ENCODE data around the gene ITPKA.
A peak's percentile ranks its signal among the peaks of the same experiment; 100 is the strongest.

The ITPKA gene

DNA sequence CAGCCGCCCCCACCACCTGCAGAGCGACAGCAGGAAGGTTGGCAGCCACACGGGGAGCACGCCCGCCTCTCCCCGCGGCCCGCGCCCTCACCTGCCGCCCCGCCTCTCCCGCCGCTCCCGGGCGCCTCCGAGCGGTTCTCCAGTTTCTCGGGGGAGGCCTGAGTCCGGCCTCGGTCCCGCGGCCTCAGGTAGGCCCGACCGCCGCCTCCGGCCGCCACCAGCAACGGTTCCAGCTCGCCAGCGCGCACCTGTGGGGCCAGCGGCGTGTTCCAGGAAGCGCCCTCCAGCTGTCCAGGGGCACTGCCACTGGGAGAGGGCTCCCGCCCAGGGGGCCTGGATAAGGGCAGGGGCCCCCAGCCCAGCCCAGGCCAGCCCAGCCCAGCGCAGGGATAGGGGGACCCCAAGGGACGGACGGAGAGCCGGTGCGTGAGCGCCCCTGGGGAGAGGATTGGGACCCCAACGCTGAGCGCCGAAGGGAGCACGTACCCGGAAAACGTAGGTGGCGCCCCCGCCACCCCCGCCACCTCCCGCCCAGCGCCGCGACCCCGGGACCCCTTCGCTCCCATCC is 17.7 kb downstream of the ITPKA start:
- H3K27me3 ChIP-seq (ENCODE audit: insufficient read depth, low read length) = peaks cover 34% of the 10 kb centered on the region
- no peak overlapping the region for H3K27ac ChIP-seq (ENCODE audit: low read depth, low read length)
- peaks cover 11% of the 10 kb centered on the region for H3K4me1 ChIP-seq (ENCODE audit: control insufficient read depth, insufficient read depth, low read length, unreplicated experiment)
- H2AFZ ChIP-seq (ENCODE audit: low read length, unreplicated experiment) = no peak overlapping the region
- H3K36me3 ChIP-seq (ENCODE audit: insufficient read depth, low read length) = no peaks in the 10 kb centered on the region
- H3K4me3 ChIP-seq (ENCODE audit: low read depth, low read length) = no peak overlapping the region
- no peaks in the 10 kb centered on the region for H3K79me2 ChIP-seq (ENCODE audit: control insufficient read depth, insufficient read depth, low read length, unreplicated experiment)

DNA sequence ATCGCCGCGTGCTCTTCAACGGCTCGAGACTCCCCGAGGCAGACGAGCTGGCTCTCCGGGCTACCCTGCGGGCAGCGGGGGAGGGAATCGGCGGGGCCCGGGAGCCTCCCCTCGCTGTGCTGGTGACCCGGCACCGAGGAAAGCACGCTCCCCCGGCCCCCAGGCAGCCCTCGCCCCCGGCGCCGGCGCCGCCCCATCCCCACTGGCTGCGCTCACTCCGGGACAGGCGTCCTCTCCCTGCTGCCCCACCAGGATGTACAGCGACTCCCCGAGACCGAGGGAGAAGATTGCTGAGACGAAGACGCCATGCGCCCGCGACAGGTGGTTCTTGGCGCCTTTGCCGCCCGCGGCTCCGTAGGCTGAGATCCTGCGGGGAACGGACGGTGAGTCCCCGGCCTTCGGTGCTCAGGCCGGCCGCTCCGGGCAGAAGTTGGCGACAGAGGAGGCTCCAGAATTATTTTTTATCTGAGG is 18.3 kb downstream of the ITPKA start:
- H2AFZ ChIP-seq (ENCODE audit: low read length, unreplicated experiment) = no peak overlapping the region
- H3K4me3 ChIP-seq (ENCODE audit: low read depth, low read length) = peak overlapping the region; percentile 51
- peaks cover 34% of the 10 kb centered on the region for H3K27me3 ChIP-seq (ENCODE audit: insufficient read depth, low read length)
- peaks cover 11% of the 10 kb centered on the region for H3K4me1 ChIP-seq (ENCODE audit: control insufficient read depth, insufficient read depth, low read length, unreplicated experiment)
- H3K79me2 ChIP-seq (ENCODE audit: control insufficient read depth, insufficient read depth, low read length, unreplicated experiment) = no peaks in the 10 kb centered on the region
- H3K36me3 ChIP-seq (ENCODE audit: insufficient read depth, low read length) = no peaks in the 10 kb centered on the region
- H3K27ac ChIP-seq (ENCODE audit: low read depth, low read length) = no peak overlapping the region

DNA sequence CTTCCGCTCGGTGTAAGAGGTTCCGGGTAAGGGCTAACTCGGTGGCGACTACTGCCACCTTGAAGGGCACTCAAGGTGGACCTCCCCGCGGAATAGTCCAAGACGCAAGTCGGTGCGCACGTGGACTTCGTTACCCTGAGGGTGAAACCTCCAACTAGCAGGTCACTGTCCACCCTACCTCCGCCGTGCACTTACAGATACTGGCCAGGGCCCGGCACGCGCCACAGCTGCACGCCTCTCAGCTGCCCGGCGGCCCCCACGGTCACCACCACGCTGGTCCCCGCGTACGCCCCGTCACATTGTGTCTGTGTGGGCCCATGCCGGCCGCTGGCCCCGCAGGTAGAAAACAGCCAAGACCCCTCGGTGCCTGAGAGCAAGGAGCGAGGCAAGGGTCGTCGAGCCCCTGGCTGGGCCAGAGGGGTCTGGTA is 18.9 kb downstream of the ITPKA start:
- Histone ChIP-seq H3K36me3 (ENCODE audit: insufficient read depth, low read length) (no peaks in the 10 kb centered on the region), H3K4me3 (ENCODE audit: low read depth, low read length) (peak overlapping the region; percentile 54), H3K27ac (ENCODE audit: low read depth, low read length) (no peak overlapping the region), H3K4me1 (ENCODE audit: control insufficient read depth, insufficient read depth, low read length, unreplicated experiment) (peaks cover 11% of the 10 kb centered on the region), H2AFZ (ENCODE audit: low read length, unreplicated experiment) (no peak overlapping the region), H3K79me2 (ENCODE audit: control insufficient read depth, insufficient read depth, low read length, unreplicated experiment) (no peaks in the 10 kb centered on the region), H3K27me3 (ENCODE audit: insufficient read depth, low read length) (peaks cover 34% of the 10 kb centered on the region)

DNA sequence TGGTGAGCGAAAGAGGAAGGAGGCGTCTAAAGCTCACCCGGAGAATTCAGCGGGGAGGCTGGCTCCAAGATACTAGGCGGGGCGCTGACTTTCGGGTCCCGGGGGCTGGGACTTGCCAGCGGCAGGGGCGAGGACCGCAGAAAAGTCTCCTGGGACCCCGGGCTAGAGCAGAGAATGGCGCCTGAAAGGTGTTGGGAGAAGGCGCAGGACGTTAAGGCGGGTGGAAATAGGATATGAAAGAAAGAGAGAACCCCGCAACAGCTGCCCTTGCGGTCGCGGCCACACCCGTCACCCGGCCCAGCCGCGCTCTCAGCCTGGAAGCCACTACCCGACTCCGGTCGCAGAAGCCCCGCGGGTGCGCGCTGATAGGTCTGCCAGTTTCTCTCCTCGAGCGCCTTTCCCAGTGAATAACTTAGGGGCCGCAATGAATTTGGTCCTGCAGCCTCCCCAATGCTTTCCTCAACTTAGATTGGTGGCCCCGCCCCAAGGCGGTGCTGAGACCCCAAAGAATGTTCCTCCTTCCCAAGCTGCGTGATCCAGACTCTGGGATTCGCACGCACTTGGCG is 19.3 kb downstream of the ITPKA start:
- no peaks in the 10 kb centered on the region for H3K79me2 ChIP-seq (ENCODE audit: control insufficient read depth, insufficient read depth, low read length, unreplicated experiment)
- peaks cover 11% of the 10 kb centered on the region for H3K4me1 ChIP-seq (ENCODE audit: control insufficient read depth, insufficient read depth, low read length, unreplicated experiment)
- peaks cover 34% of the 10 kb centered on the region for H3K27me3 ChIP-seq (ENCODE audit: insufficient read depth, low read length)
- H2AFZ ChIP-seq (ENCODE audit: low read length, unreplicated experiment) = no peak overlapping the region
- H3K27ac ChIP-seq (ENCODE audit: low read depth, low read length) = no peak overlapping the region
- H3K4me3 ChIP-seq (ENCODE audit: low read depth, low read length) = peak overlapping the region; percentile 54
- no peaks in the 10 kb centered on the region for H3K36me3 ChIP-seq (ENCODE audit: insufficient read depth, low read length)

DNA sequence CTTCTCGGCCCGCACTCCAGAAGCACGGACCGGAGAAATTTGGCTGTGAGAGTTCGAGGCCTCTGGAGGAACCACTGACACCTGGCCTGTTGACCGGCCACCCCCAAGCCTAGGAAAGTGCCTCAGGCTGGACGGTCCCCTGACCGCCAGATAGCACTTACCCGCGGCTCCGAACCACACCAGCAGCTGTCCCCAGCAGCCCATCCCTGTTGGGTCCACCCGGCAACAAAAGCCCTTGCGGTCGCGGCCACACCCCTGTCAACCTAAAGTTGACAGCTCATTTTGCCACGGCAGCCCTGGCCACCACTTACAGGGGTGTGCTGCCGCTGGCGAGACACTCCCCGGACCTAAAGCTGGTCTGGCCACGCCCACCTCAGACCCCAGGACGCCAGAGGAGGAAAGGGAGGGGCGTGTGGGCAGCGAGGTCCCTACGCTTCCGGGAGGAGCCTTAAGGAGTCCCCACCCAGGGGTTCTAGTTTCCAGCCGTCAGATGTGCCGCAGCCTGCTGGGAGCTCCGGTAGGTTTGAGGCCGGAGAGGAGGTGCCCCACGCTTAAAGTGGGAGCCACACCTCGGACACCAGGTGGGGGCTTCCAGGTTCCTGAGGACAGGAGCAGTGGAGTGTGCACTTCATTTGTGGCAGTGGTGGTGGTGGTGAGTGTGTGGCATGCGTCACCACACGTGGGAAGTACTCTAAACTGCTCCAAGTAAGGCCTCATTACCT is 20.0 kb downstream of the ITPKA start, which contains the start of gene LTK:
LTK (minus strand) TSS at position 322 of the 722 bp plus-strand sequence; CDS start at position 204, 118 bp downstream.
- H2AFZ ChIP-seq (ENCODE audit: low read length, unreplicated experiment) = no peak within 1 kb of the TSS
- H3K27ac ChIP-seq (ENCODE audit: low read depth, low read length) = no peak within 1 kb of the TSS
- H3K36me3 ChIP-seq (ENCODE audit: insufficient read depth, low read length) = no peaks in the 10 kb centered on the region
- H3K79me2 ChIP-seq (ENCODE audit: control insufficient read depth, insufficient read depth, low read length, unreplicated experiment) = no peaks in the 10 kb centered on the region
- peaks cover 11% of the 10 kb centered on the region for H3K4me1 ChIP-seq (ENCODE audit: control insufficient read depth, insufficient read depth, low read length, unreplicated experiment)
- H3K27me3 ChIP-seq (ENCODE audit: insufficient read depth, low read length) = peaks cover 34% of the 10 kb centered on the region
- peak within 1 kb of the TSS; percentile 54 for H3K4me3 ChIP-seq (ENCODE audit: low read depth, low read length)

DNA sequence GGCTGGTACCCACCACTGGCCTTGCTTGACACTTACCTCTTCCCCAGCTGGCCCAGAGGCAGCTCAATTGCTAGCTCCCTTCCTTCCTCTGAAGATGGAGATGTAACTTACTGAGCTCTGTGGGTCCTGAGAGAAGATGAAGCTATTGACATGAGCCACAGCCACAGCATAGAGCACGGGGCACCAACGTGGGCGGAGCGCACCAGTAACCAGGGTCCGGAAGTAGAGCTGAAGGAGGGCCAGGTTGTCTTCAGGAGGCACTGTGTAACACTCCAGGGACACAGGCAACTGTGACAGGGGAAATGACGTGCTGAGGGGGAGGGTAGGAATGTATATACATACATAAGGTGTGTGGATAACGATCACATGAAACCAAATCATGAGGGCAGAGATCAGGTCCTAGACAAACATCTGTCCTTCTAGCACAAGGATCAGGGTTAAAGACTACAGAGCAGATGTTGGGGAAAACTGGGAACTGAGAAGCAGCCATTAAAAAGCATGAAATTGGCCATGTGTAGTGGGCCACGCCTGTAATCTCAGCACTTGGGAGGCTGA is 24.3 kb downstream of the ITPKA start:
- Histone ChIP-seq H3K36me3 (ENCODE audit: insufficient read depth, low read length) (no peaks in the 10 kb centered on the region), H3K4me1 (ENCODE audit: control insufficient read depth, insufficient read depth, low read length, unreplicated experiment) (peaks cover 7% of the 10 kb centered on the region), H3K4me3 (ENCODE audit: low read depth, low read length) (no peak overlapping the region)

DNA sequence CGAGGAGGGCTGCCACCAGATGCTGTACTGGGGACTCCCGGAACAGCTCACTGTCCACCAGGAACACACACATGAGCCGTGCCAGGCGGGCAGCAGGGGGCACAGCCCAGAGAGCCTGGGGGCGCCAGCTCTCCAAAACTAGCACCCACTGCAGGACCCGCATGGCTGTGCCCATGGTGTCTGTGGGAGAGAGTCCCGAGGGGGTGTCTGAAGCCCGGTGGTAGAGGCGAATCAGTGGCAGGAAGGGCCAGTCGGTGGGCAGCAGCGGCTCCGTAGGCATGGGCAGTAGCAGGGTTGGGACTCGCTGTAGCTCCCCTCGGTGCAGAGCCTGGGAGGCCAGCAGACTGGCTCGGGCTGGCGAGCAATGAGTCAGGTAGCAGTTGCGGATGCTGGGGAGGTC is 27.0 kb downstream of the ITPKA start:
- Histone ChIP-seq H3K36me3 (ENCODE audit: insufficient read depth, low read length) (no peaks in the 10 kb centered on the region), H3K4me3 (ENCODE audit: low read depth, low read length) (no peak overlapping the region), H2AFZ (ENCODE audit: low read length, unreplicated experiment) (no peak overlapping the region), H3K4me1 (ENCODE audit: control insufficient read depth, insufficient read depth, low read length, unreplicated experiment) (no peaks in the 10 kb centered on the region), H3K27me3 (ENCODE audit: insufficient read depth, low read length) (no peaks in the 10 kb centered on the region), H3K79me2 (ENCODE audit: control insufficient read depth, insufficient read depth, low read length, unreplicated experiment) (no peaks in the 10 kb centered on the region), H3K27ac (ENCODE audit: low read depth, low read length) (no peak overlapping the region)

More for the DNA sequence above, 24.3 kb downstream of the ITPKA start:
- Histone ChIP-seq H2AFZ (ENCODE audit: low read length, unreplicated experiment) (no peak overlapping the region), H3K27me3 (ENCODE audit: insufficient read depth, low read length) (peaks cover 10% of the 10 kb centered on the region), H3K27ac (ENCODE audit: low read depth, low read length) (no peak overlapping the region), H3K79me2 (ENCODE audit: control insufficient read depth, insufficient read depth, low read length, unreplicated experiment) (no peaks in the 10 kb centered on the region)

DNA sequence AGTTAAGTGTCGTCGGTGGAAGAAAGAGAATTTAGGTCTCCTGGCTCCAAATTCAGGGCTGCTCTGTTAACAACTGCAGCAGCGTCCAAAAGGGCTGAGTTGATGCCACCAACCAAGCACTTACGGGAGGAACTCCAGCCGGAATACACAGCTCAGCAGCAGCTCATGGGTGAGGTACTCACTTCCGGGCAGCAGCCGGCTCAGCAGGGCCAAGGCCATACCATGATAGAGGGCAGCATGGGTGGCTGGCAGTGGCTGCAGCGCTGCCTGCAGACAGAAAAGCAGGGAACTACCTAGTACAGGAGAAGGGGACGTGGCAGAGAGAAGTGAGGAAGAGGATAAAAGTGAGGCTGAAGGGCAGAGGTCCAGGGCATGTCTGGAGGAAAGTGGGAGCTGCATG is 27.9 kb downstream of the ITPKA start:
- H3K36me3 ChIP-seq (ENCODE audit: insufficient read depth, low read length) = 0 out of 2 replicates have a peak, but pooled peaks cover 3% of the 10 kb centered on the region
- H3K4me1 ChIP-seq (ENCODE audit: control insufficient read depth, insufficient read depth, low read length, unreplicated experiment) = no peaks in the 10 kb centered on the region
- H3K4me3 ChIP-seq (ENCODE audit: low read depth, low read length) = no peak overlapping the region
- H3K79me2 ChIP-seq (ENCODE audit: control insufficient read depth, insufficient read depth, low read length, unreplicated experiment) = no peaks in the 10 kb centered on the region
- no peak overlapping the region for H2AFZ ChIP-seq (ENCODE audit: low read length, unreplicated experiment)
- no peaks in the 10 kb centered on the region for H3K27me3 ChIP-seq (ENCODE audit: insufficient read depth, low read length)
- H3K27ac ChIP-seq (ENCODE audit: low read depth, low read length) = no peak overlapping the region

DNA sequence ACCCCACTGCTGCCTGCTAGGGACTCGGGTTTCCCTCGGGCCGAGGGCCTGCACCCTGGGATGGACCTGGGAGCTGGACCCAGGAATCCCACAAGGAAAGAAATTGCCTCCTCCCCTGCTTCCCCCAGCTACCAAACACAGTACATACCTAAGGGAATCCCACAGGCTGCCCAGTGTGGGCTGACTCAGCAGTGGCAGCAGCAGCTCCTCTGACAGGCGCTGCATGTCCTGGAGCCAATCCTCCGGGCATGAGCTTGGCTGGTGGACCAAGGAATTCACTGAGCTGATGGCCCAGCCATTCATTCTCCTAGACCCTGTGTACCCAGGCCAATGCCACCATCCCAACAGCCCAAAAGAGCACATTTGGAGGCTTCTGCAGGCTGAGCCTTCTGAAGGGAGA is 29.4 kb downstream of the ITPKA start:
- Histone ChIP-seq H3K27me3 (ENCODE audit: insufficient read depth, low read length) (no peaks in the 10 kb centered on the region), H3K4me3 (ENCODE audit: low read depth, low read length) (no peak overlapping the region), H3K4me1 (ENCODE audit: control insufficient read depth, insufficient read depth, low read length, unreplicated experiment) (no peaks in the 10 kb centered on the region), H2AFZ (ENCODE audit: low read length, unreplicated experiment) (no peak overlapping the region), H3K36me3 (ENCODE audit: insufficient read depth, low read length) (0 out of 2 replicates have a peak, but pooled peaks cover 4% of the 10 kb centered on the region), H3K79me2 (ENCODE audit: control insufficient read depth, insufficient read depth, low read length, unreplicated experiment) (no peaks in the 10 kb centered on the region), H3K27ac (ENCODE audit: low read depth, low read length) (no peak overlapping the region)

DNA sequence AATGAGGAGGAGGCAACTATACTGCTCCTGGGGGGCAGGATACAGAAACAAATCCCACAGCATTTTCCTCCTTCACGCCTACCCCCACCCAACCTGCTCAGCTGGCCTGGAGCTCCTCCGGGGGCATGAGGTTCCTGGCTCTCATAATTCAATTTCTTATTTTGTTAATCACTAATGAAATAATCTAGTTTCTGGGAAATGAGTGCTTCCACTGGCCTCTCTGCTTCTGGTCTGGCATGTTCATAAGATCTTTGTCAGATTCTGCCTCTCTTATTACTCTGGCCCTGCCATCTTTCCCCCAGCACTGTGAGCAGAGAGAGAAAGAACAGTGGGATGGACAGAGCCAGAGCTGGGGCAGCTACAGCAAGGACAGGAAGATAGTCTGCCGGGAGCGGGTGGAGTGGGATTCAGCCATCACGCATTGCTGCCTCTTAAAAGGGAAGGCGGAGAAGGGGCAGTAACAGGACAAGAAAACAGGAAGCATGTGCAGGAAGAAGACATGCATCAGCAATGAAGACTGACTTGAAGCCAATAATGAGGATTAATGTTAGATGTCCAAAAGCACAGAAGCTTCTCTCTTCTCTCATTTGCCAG is 36.8 kb downstream of the ITPKA start:
- H3K27ac ChIP-seq (ENCODE audit: low read depth, low read length) = no peak overlapping the region
- H3K4me1 ChIP-seq (ENCODE audit: control insufficient read depth, insufficient read depth, low read length, unreplicated experiment) = no peaks in the 10 kb centered on the region
- no peaks in the 10 kb centered on the region for H3K79me2 ChIP-seq (ENCODE audit: control insufficient read depth, insufficient read depth, low read length, unreplicated experiment)
- H3K36me3 ChIP-seq (ENCODE audit: insufficient read depth, low read length) = peaks cover 8% of the 10 kb centered on the region; the same call in 1 of the 2 replicates
- H2AFZ ChIP-seq (ENCODE audit: low read length, unreplicated experiment) = no peak overlapping the region
- no peaks in the 10 kb centered on the region for H3K27me3 ChIP-seq (ENCODE audit: insufficient read depth, low read length)
- no peak overlapping the region for H3K4me3 ChIP-seq (ENCODE audit: low read depth, low read length)
